NK-92 treated with Interleukin-12 subunit alpha and Interleukin-12 subunit beta, amount 100 ng/mL, for 24 hours (cell line): ENCODE measurements around the gene UQCRC2.
A peak's percentile ranks its signal among the peaks of the same experiment; 100 is the strongest.
"Not testable (repeated sequence)": the region's sequence is repeated elsewhere in the genome, so short reads cannot be mapped to it uniquely, and the experiment has no call there.

Experiments used
- DNase-seq: peaks from one replicate; lab custom pipeline; 2025; lab: John Stamatoyannopoulos, UW

The UQCRC2 gene

GRCh38 chr16:21982108-21982507 lies 28.9 kb downstream of the UQCRC2 start:
- DNase-seq: no peak

- DNase-seq: no peak
These were observed 30.9 kb downstream of the UQCRC2 start for GRCh38 chr16:21984062-21984461.

GRCh38 chr16:21985524-21985923 lies 32.4 kb downstream of the UQCRC2 start:
- DNase-seq: no peak

- DNase-seq: no peak
These were observed 33.6 kb downstream of the UQCRC2 start for GRCh38 chr16:21986692-21987246.

GRCh38 chr16:21987498-21987897 lies 34.3 kb downstream of the UQCRC2 start:
- no peak for DNase-seq

GRCh38 chr16:21989133-21989532 lies 36.0 kb downstream of the UQCRC2 start:
- no peak for DNase-seq

GRCh38 chr16:21989751-21990150 lies 36.6 kb downstream of the UQCRC2 start:
- no peak for DNase-seq

- DNase-seq: no peak
These were observed 37.3 kb downstream of the UQCRC2 start for GRCh38 chr16:21990381-21990944.

GRCh38 chr16:21991621-21992020 lies 38.5 kb downstream of the UQCRC2 start:
- DNase-seq: no peak

- DNase-seq: no peak
These were observed 41.8 kb downstream of the UQCRC2 start for GRCh38 chr16:21994856-21995465.

- no peak for DNase-seq
These were observed 43.9 kb downstream of the UQCRC2 start for GRCh38 chr16:21996923-21997696.

- no peak for DNase-seq
These were observed 44.7 kb downstream of the UQCRC2 start for GRCh38 chr16:21997697-21998480.

GRCh38 chr16:22001591-22001990 lies 48.4 kb downstream of the UQCRC2 start:
- no peak for DNase-seq

GRCh38 chr16:22002047-22002446 lies 48.9 kb downstream of the UQCRC2 start:
- DNase-seq: not testable (repeated sequence)

GRCh38 chr16:22003195-22003594 lies 50.0 kb downstream of the UQCRC2 start:
- no peak for DNase-seq

GRCh38 chr16:22004341-22004740 lies 51.2 kb downstream of the UQCRC2 start:
- DNase-seq: no peak

- DNase-seq: no peak
These were observed 52.6 kb downstream of the UQCRC2 start for GRCh38 chr16:22005746-22006145.

GRCh38 chr16:22006636-22007035 lies 53.5 kb downstream of the UQCRC2 start:
- DNase-seq: no peak

- DNase-seq: no peak
These were observed 54.0 kb downstream of the UQCRC2 start for GRCh38 chr16:22007159-22007508.

GRCh38 chr16:22007509-22008214 lies 54.5 kb downstream of the UQCRC2 start, which contains the start of gene MOSMO:
TSS of gene MOSMO (plus strand) at chr16:22008111. CDS start at chr16:22008302, 191 bp downstream.
- peak; percentile 45 for DNase-seq

GRCh38 chr16:22008215-22009059 lies 55.3 kb downstream of the UQCRC2 start:
- no peak for DNase-seq
